Neural cell (in vitro differentiated cells): ENCODE data around the gene ADAMTS14. TPM values are rescaled to one million over a fixed set of nuclear protein-coding genes. Genes with fewer than 3 reads are reported as not detected.

Experiments used
- H2AFZ ChIP-seq: fragments of 200-600, 300-800 bp; sonication (generic), shearing (Covaris generic); 2 replicates; pipeline ENCODE4 v1.6.0; 2014; ENCODE audit warnings: low read depth, mild to moderate bottlenecking, antibody characterized with exemption, low read length, moderate library complexity
- H3F3A ChIP-seq: fragments of 200-600 bp; shearing (Covaris generic); 2 replicates; pipeline ENCODE4 v1.6.1; 2016; ENCODE audit warnings: mild to moderate bottlenecking, moderate library complexity, mixed read lengths, antibody characterized with exemption, low read length; ENCODE audit not compliant: insufficient read depth, poor library complexity, severe bottlenecking
- H3K27ac ChIP-seq: fragments of 200-600, 300-800 bp; sonication (generic), shearing (Covaris generic); 2 replicates; pipeline ENCODE4 v1.5.1; 2014; ENCODE audit warnings: mild to moderate bottlenecking, low read length, moderate library complexity
- H3K27me3 ChIP-seq: fragments of 300-800, 200-600 bp; sonication (generic), shearing (Covaris generic); 2 replicates; pipeline ENCODE4 v1.6.0; 2014; ENCODE audit warnings: mild to moderate bottlenecking, low read depth, low read length, moderate library complexity; ENCODE audit not compliant: insufficient read depth
- H3K36me3 ChIP-seq: fragments of 300-800, 200-600 bp; sonication (generic), shearing (Covaris generic); 2 replicates; pipeline ENCODE4 v1.5.1; 2014; ENCODE audit warnings: mild to moderate bottlenecking, antibody characterized with exemption, low read length, moderate library complexity; ENCODE audit not compliant: insufficient read depth
- H3K4me2 ChIP-seq: fragments of 300-800, 200-600 bp; sonication (generic), shearing (Covaris generic); 2 replicates; pipeline ENCODE4 v1.6.0; 2014; ENCODE audit warnings: mild to moderate bottlenecking, low read length
- H3K4me3 ChIP-seq: fragments of 300-800, 200-600 bp; sonication (generic), shearing (Covaris generic); 2 replicates; pipeline ENCODE4 v1.5.1; 2014; ENCODE audit warnings: mild to moderate bottlenecking, low read length, moderate library complexity
- H3K79me2 ChIP-seq: fragments of 200-600 bp; shearing (Covaris generic); replicated peaks from 2 replicates; pipeline ENCODE4 v1.6.0; 2014; ENCODE audit warnings: mild to moderate bottlenecking, low read length, moderate library complexity; ENCODE audit not compliant: insufficient read depth
- H3K9ac ChIP-seq: fragments of 300-800, 200-600 bp; sonication (generic), shearing (Covaris generic); 2 replicates; pipeline ENCODE4 v1.6.1; 2016; ENCODE audit warnings: mild to moderate bottlenecking, low read length, mixed read lengths
- H3K9me2 ChIP-seq: fragments of 200-600 bp; shearing (Covaris generic); 2 replicates; pipeline ENCODE4 v1.6.1; 2016; ENCODE audit warnings: mild to moderate bottlenecking, low read length, mixed read lengths; ENCODE audit not compliant: insufficient read depth
- H3K9me3 ChIP-seq: fragments of 200-600, 300-800 bp; sonication (generic), shearing (Covaris generic); 2 replicates; pipeline ENCODE4 v1.6.1; 2016; ENCODE audit warnings: mild to moderate bottlenecking, mixed run types, low read length, moderate library complexity, mixed read lengths
- H4K20me1 ChIP-seq: fragments of 200-600 bp; shearing (Covaris generic); 2 replicates; pipeline ENCODE4 v1.6.1; 2016; ENCODE audit warnings: mild to moderate bottlenecking, mixed run types; ENCODE audit not compliant: insufficient read depth
- CTCF ChIP-seq: fragments of 450-650 bp; IDR thresholded peaks from 2 replicates; pipeline ENCODE4 v1.5.1; 2014; ENCODE audit warnings: antibody characterized with exemption, mild to moderate bottlenecking, moderate library complexity; ENCODE audit not compliant: poor library complexity, severe bottlenecking
- EP300 ChIP-seq: fragments of 450-650 bp; conservative IDR thresholded peaks from 2 replicates; pipeline ENCODE4 v1.6.1; 2014; ENCODE audit warnings: antibody characterized with exemption, mild to moderate bottlenecking, moderate library complexity; ENCODE audit not compliant: poor library complexity, severe bottlenecking
- EZH2 ChIP-seq: fragments of 200-600, 300-800 bp; shearing (Covaris generic), sonication (generic); IDR thresholded peaks from 2 replicates; pipeline ENCODE4 v1.6.1; 2014; ENCODE audit warnings: antibody characterized with exemption, low read length, borderline replicate concordance, mild to moderate bottlenecking; ENCODE audit not compliant: insufficient read depth, poor library complexity, severe bottlenecking
- MXI1 ChIP-seq: fragments of 450-650 bp; conservative IDR thresholded peaks from 2 replicates; pipeline ENCODE4 v1.6.1; 2014; ENCODE audit warnings: antibody characterized with exemption, mild to moderate bottlenecking; ENCODE audit not compliant: poor library complexity, severe bottlenecking
- POLR2AphosphoS5 ChIP-seq: IDR thresholded peaks from 2 replicates; pipeline ENCODE4 v1.6.1; 2012
- RAD21 ChIP-seq: fragments of 450-650 bp; conservative IDR thresholded peaks from 2 replicates; pipeline ENCODE4 v1.6.1; 2014; ENCODE audit warnings: antibody characterized with exemption, mild to moderate bottlenecking, moderate library complexity
- REST ChIP-seq: IDR thresholded peaks from 2 replicates; pipeline ENCODE4 v1.6.1; 2012; ENCODE audit warnings: borderline replicate concordance
- SMC3 ChIP-seq: fragments of 450-650 bp; conservative IDR thresholded peaks from 2 replicates; pipeline ENCODE4 v1.6.1; 2014; ENCODE audit warnings: antibody characterized with exemption, mild to moderate bottlenecking, moderate library complexity; ENCODE audit not compliant: poor library complexity
- TAF1 ChIP-seq: IDR thresholded peaks from 2 replicates; pipeline ENCODE4 v1.6.1; 2012; ENCODE audit warnings: low read depth
- polyA plus RNA-seq: library from polyadenylated mRNA; depleted of rRNA; stranded (reverse); fragments of >200 nt; gene quantifications from 2 replicates; pipeline ENCODE4 v1.2.3, GENCODE V29; 2014

ADAMTS14 gene
- polyA plus RNA-seq, 1 donor from 2014 or later = 0.04 TPM

DNA sequence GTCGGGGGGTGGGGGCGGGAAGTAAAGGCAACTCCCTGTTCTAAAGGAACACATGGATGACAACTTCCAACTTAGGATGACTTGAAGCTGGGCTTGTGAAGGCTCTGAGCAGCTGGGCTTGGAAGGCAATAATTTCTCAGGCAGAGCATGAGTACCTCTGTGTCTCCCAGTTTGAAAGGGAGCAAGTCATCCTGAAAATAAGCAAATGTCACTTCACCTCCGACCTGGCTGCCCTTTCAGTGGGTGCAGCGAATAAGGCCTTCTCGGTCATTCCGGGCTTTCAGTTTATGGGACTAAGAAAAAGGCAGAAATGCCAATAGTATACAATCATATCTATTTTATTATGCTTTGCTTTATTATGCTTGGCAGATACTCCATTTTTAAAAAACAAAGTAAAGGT, 15.3 kb upstream of the ADAMTS14 start:
- Histone ChIP-seq H3K4me2 (no peak overlapping the region), H3K4me3 (no peak overlapping the region), H2AFZ (no peak overlapping the region), H3K9ac (no peak overlapping the region), H3K27ac (no peak overlapping the region), H3K9me3 (no peaks in the 10 kb centered on the region), H3K27me3 (no peaks in the 10 kb centered on the region), H3F3A (no peaks in the 10 kb centered on the region), H3K36me3 (no peaks in the 10 kb centered on the region), H3K79me2 (no peaks in the 10 kb centered on the region), H4K20me1 (no peaks in the 10 kb centered on the region), H3K9me2 (no peaks in the 10 kb centered on the region)
- TF ChIP-seq EP300 (no peak), TAF1 (no peak), SMC3 (no peak), EZH2 (no peak), RAD21 (no peak), REST (no peak), POLR2AphosphoS5 (no peak), MXI1 (no peak), CTCF (no peak)

DNA sequence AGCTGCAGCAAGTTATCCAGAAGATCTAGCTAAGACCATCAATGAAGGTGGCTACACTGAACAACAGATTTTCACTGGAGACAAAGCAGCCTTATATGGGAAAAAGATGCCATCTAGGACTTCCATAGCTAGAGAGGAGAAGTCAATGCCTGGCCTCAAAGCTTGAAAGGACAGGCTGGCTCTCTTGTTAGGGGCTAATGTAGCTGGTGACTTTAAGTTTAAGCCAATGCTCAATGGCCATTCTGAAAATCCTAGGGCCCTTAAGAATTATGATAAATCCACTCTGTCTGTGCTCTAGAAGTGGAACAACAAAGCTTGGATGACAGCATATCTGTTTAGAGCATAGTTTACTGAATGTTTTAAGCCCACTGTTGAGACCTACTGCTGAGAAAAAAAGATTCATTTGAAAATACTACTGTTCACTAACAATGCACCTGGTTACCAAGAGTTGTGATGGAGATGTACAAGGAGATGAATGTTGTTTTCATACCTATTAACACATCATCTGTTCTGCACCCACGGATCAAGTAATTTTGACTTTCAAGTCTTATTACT, 13.6 kb upstream of the ADAMTS14 start:
- H3K79me2 ChIP-seq = no peaks in the 10 kb centered on the region
- H3K4me2 ChIP-seq = no peak overlapping the region
- no peaks in the 10 kb centered on the region for H3F3A ChIP-seq
- H4K20me1 ChIP-seq = no peaks in the 10 kb centered on the region
- no peaks in the 10 kb centered on the region for H3K9me2 ChIP-seq
- H3K9me3 ChIP-seq = no peaks in the 10 kb centered on the region
- no peak overlapping the region for H3K9ac ChIP-seq
- no peak overlapping the region for H3K27ac ChIP-seq
- no peak overlapping the region for H3K4me3 ChIP-seq
- no peak overlapping the region for H2AFZ ChIP-seq
- TF ChIP-seq RAD21 (no peak), CTCF (no peak), POLR2AphosphoS5 (no peak), MXI1 (no peak), SMC3 (no peak), EP300 (no peak), REST (no peak)
- H3K36me3 ChIP-seq = no peaks in the 10 kb centered on the region
- no peaks in the 10 kb centered on the region for H3K27me3 ChIP-seq
